Type B pancreatic cell (in vitro differentiated cells): Measurements from ENCODE around the gene KRTAP9-1. TPM values are rescaled to one million over a fixed set of nuclear protein-coding genes. Genes with fewer than 3 reads are reported as not detected.

Source experiments
- DNase-seq: peaks from one replicate; pipeline ENCODE4 v3.0.0; 2021; ENCODE audit warnings: mixed read lengths; ENCODE audit not compliant: unreplicated experiment; ENCODE audit errors: extremely low spot score
- H3K27ac Mint-ChIP-seq: 2 replicates; pipeline ENCODE4 v1.8.0; 2021; ENCODE audit warnings: mild to moderate bottlenecking, mixed read lengths
- H3K27me3 Mint-ChIP-seq: 2 replicates; pipeline ENCODE4 v1.8.0; 2021; ENCODE audit warnings: mixed read lengths
- H3K36me3 Mint-ChIP-seq: 2 replicates; pipeline ENCODE4 v1.8.0; 2021; ENCODE audit warnings: mixed read lengths
- H3K4me1 Mint-ChIP-seq: one replicate; pipeline ENCODE4 v1.8.0; 2021; ENCODE audit warnings: mixed read lengths; ENCODE audit not compliant: unreplicated experiment
- H3K4me3 Mint-ChIP-seq: 2 replicates; pipeline ENCODE4 v1.8.0; 2021; ENCODE audit warnings: mild to moderate bottlenecking, mixed read lengths
- H3K9me3 Mint-ChIP-seq: 2 replicates; pipeline ENCODE4 v1.8.0; 2021; ENCODE audit warnings: mixed read lengths
- total RNA-seq: library from RNA; stranded (reverse); gene quantifications from 2 replicates; pipeline ENCODE4 v1.2.1, GENCODE V29; 2021; ENCODE audit warnings: low replicate concordance
- TF ChIP-seq, protein P1 (sequence below): fragments of 200-600 bp; sonication (generic); conservative IDR thresholded peaks from 2 replicates; pipeline ENCODE4 v1.5.0; 2021; ENCODE audit warnings: antibody characterized with exemption, mild to moderate bottlenecking

Gene KRTAP9-1
- total RNA-seq, 1 donor from 2014 or later: not detected

- Mint-ChIP-seq H3K9me3 (no peaks in the 10 kb centered on the region), H3K4me3 (no peak within 1 kb of the TSS), H3K27me3 (no peaks in the 10 kb centered on the region), H3K27ac (no peak within 1 kb of the TSS), H3K36me3 (no peaks in the 10 kb centered on the region), H3K4me1 (no peaks in the 10 kb centered on the region)
- TF ChIP-seq, protein P1, sequence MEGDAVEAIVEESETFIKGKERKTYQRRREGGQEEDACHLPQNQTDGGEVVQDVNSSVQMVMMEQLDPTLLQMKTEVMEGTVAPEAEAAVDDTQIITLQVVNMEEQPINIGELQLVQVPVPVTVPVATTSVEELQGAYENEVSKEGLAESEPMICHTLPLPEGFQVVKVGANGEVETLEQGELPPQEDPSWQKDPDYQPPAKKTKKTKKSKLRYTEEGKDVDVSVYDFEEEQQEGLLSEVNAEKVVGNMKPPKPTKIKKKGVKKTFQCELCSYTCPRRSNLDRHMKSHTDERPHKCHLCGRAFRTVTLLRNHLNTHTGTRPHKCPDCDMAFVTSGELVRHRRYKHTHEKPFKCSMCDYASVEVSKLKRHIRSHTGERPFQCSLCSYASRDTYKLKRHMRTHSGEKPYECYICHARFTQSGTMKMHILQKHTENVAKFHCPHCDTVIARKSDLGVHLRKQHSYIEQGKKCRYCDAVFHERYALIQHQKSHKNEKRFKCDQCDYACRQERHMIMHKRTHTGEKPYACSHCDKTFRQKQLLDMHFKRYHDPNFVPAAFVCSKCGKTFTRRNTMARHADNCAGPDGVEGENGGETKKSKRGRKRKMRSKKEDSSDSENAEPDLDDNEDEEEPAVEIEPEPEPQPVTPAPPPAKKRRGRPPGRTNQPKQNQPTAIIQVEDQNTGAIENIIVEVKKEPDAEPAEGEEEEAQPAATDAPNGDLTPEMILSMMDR: no peak
- no peak for DNase-seq
These were observed 29.0 kb upstream of the KRTAP9-1 start, which contains the start of gene KRTAP4-4 for GRCh38 chr17:41160648-41161047. Gene KRTAP4-4, minus strand, starts transcription at chr17:41160748. Its CDS starts 57 bp downstream, at chr17:41160691.

DNA sequence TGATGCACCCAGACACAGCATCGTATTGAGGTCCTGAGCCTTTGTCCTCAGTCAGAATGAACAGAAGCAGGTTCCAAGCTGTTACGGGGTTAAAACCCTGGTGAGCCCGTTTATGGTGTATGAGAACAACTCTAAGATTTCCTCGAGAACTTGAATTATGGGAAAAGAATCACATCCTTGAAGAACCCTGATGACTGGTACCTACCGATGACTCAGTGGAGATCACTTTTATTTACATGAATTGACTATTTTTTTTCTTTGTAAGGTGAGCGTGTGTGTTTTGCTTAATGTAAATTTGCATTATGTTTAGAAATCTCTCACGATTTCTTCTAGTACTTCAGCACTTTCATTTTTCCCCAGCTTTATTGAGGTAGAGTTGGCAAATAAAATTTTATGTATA, 25.9 kb upstream of the KRTAP9-1 start:
- H3K4me1 Mint-ChIP-seq: no peaks in the 10 kb centered on the region
- TF ChIP-seq, protein P1: no peak
- no peaks in the 10 kb centered on the region for H3K9me3 Mint-ChIP-seq
- H3K4me3 Mint-ChIP-seq: no peak overlapping the region
- H3K27ac Mint-ChIP-seq: no peak overlapping the region
- no peaks in the 10 kb centered on the region for H3K36me3 Mint-ChIP-seq
- H3K27me3 Mint-ChIP-seq: no peaks in the 10 kb centered on the region
- no peak for DNase-seq

GRCh38 chr17:41167561-41167960, 22.1 kb upstream of the KRTAP9-1 start:
- Mint-ChIP-seq H3K36me3 (no peaks in the 10 kb centered on the region), H3K4me1 (no peaks in the 10 kb centered on the region), H3K4me3 (no peak overlapping the region), H3K27ac (no peak overlapping the region), H3K9me3 (no peaks in the 10 kb centered on the region), H3K27me3 (peaks cover 3% of the 10 kb centered on the region)
- TF ChIP-seq, protein P1: no peak
- no peak for DNase-seq

GRCh38 chr17:41168121-41168520, 21.6 kb upstream of the KRTAP9-1 start, which contains the start of gene KRTAP4-3:
Gene KRTAP4-3, minus strand, starts transcription at chr17:41168221. Its CDS starts 49 bp downstream, at chr17:41168172.
- no peaks in the 10 kb centered on the region for H3K4me1 Mint-ChIP-seq
- no peak for DNase-seq
- H3K9me3 Mint-ChIP-seq: no peaks in the 10 kb centered on the region
- peaks cover 3% of the 10 kb centered on the region for H3K27me3 Mint-ChIP-seq
- no peaks in the 10 kb centered on the region for H3K36me3 Mint-ChIP-seq
- no peak within 1 kb of the TSS for H3K27ac Mint-ChIP-seq
- TF ChIP-seq, protein P1: no peak
- no peak within 1 kb of the TSS for H3K4me3 Mint-ChIP-seq

- Mint-ChIP-seq H3K27me3 (peaks cover 3% of the 10 kb centered on the region), H3K4me3 (no peak overlapping the region), H3K4me1 (no peaks in the 10 kb centered on the region), H3K27ac (no peak overlapping the region), H3K36me3 (no peaks in the 10 kb centered on the region), H3K9me3 (no peaks in the 10 kb centered on the region)
- TF ChIP-seq, protein P1: no peak
- DNase-seq: no peak
These were observed 17.8 kb upstream of the KRTAP9-1 start for GRCh38 chr17:41171886-41172285.
